ENCODE results near the gene ST3GAL4. TPM values are rescaled to one million over a fixed set of nuclear protein-coding genes. Genes with fewer than 3 reads are reported as not detected.
A peak's percentile ranks its signal among the peaks of the same experiment; 100 is the strongest.

The ST3GAL4 gene
- total and polyA plus RNA-seq, 2 of the 8 experiments (the other 6 are each of a cell fraction or from before 2014, with no cell fraction given) = 15.6 to 20.0 TPM

GRCh38 chr11:126310200-126310991, 45.1 kb upstream of the ST3GAL4 start (continued):
- TF ChIP-seq HDAC2 (IDR thresholded peaks at IDR 0.05; ENCODE audit: borderline replicate concordance in 1 of 2, low read depth in 2 of 2, low read length in 2 of 2) (peak in 1 of 2 experiments; percentile 45; a peak in 1 of 4 replicates), SAP30 (IDR thresholded peaks at IDR 0.05; ENCODE audit: insufficient read depth, insufficient replicate concordance, low read length) (no peak)
